GM19025 (cell line): ENCODE measurements around the gene SMIM41.

Experiments used
- ATAC-seq: cut with Tn5 transposase; IDR thresholded peaks from one replicate; pipeline ENCODE4 v1.9.1; 2021; ENCODE audit warnings: mild to moderate bottlenecking, low read depth, moderate library complexity; ENCODE audit not compliant: unreplicated experiment

The SMIM41 gene

DNA sequence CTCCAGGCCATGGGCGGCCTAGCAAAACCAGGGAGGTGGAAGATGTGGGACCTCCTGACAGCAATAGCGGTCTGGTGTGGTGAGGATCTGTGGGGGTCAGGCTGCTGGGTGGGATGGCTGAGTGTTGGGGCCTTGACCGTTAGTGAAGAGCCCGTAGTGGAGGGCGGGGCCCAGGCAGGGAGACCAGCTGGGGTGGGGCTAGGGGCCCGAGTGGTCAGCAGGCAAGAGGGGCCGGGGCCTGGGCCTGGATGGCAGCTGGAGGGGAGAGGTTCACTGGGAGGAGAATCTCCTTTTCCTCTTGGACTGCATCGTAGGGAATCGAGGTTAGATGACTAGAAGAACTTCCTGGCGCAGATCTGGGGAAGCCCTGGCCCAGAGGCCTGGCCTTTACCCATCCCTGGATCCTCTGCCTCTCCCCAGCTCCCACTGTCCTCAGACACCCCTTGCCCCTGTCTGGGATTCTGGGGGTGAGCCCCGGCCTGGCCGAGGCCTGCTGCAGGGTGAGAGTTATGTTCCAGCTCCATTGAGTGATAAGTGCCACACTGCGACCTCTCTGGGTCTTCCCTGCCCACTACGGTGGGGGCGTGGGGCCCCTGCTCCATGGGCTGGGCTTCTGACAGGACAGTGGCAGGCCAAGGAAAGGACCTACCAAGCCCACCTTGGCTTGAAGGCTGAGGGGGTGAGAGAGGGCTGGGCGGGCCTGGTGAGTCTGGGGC lies 65.2 kb downstream of the SMIM41 start:
- no peak for ATAC-seq

DNA sequence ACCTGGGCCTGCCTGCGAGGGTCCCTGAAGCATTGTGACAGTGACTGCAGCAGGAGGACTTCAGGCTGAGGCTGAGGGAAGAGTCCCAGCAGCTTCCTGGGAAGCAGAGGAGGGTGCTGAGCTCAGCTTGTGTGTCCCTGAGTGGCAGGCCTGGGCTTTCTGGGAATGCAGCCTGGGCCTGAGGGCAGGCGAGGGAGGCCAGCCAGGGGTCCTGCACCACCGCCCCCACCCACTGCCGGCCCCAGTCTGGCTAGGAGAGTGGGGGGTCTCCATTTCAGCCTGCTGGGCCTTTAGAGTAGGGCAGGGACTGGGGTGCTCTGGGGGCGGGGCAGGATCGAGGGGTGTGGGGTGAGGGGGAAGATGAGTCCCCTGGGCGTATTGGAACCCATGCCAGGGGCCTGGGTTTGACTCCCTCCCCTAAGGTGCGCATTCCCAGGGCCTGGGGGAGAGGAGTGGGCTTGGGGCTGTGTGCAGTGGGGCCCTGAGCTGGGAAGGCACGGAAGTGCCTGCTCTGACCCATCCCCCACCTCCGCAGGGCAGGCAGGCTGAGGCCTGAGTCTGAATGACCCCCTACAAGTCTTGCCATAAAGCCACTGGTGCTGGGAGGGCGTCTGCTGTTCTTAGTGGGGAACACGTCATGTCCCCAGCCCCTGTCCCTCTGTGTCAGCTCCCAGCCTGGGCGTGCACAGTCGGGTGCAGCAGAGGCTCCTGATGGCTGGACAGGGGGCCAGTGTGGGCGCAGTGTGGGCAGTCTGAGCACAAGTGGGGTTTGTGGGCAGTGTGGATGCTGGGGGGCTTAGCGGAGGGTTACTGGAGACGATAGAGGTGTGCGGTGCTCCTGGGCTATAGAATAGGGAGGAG lies 66.0 kb downstream of the SMIM41 start:
- ATAC-seq, result no peak

DNA sequence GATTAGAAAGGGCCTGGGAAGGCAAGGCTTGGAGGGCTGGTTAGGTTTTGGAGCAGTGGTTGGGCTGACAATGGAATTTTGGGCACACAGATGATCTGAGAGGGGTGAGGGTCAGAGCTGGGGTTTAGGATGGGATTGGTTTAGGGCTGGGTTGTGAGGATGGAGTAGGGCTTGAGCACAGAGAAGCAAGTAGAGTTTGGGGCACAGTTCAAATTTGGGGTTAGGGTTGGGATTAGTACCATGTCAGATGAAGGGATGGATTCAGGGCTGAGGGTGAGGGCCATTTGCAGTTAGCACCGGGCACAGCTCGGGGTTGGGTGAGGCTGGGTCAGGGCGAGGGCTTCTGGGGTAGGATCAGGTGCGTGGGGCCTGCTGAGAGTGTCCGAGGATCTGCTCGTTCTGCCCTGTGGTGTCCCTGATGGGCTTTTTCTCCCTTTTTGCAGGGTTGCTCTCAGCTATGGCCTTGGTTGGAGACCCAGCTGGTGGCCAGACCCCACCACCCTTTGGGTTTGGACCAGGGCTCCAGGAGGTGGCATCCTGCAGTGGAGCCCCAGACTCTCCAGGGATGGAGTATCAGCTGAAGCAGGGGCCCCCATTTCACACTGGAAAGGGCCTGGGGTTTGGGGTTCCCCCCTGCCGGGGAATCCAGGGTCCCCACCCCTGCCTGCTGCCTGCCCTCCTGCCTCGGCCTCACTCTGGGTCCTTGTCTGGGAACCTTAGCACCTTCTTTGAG lies 66.8 kb downstream of the SMIM41 start:
- no peak for ATAC-seq

DNA sequence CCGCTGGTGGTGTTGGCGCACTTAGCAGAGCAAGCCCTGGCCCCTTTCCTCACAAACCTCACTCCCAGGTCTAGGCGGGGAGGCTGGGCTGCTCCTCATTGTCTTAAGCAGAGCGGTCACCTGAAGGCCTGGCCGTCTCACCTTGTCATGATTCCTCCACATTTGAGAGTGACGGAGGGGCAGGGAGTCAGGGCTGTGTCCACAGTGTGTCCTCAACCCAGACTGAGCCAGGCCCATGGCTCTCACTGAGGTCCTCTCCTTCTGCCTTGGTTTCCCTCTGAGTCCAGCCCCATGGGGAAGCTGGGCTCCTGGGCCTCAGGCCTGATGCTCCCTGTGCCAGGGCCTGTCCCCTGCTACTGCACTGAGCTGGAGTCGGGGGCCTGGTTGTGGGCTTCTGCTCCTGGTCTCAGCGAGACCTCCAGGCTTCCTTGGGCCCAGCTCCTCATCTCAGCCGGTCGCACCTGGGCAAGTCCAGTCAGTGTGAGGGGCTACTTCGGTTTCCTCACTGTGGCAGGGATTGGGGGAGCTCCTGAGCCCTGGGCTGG lies 67.4 kb downstream of the SMIM41 start:
- no peak for ATAC-seq

DNA sequence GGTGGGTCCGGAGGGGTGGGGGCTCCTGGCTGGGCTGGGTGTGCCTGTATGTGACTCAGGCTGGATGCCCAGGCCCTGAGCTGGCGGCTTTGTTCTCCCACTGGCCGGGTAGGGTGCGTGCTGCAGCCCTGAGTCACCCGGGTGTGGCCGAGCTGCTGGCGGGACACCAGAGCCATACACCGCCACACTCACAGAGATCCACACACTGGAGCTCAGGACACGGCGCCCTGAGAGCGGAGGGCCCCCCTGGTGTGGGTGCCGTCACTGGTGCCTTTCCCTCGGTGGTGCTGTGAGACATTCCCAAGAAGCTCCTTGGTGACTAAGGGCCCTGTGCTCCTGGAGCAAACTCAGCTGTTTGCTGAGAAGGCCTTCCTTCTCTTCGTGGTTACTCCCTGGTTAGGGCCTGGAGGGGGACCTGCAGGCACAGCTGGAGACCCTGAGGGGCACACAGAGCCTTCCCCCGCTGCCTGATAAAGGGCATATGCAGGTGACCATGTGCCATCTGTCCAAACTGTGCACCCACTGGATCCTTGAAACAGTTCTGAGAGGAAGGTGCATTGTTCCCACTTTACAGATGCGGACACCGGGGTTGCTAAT lies 68.0 kb downstream of the SMIM41 start:
- ATAC-seq, result no peak

DNA sequence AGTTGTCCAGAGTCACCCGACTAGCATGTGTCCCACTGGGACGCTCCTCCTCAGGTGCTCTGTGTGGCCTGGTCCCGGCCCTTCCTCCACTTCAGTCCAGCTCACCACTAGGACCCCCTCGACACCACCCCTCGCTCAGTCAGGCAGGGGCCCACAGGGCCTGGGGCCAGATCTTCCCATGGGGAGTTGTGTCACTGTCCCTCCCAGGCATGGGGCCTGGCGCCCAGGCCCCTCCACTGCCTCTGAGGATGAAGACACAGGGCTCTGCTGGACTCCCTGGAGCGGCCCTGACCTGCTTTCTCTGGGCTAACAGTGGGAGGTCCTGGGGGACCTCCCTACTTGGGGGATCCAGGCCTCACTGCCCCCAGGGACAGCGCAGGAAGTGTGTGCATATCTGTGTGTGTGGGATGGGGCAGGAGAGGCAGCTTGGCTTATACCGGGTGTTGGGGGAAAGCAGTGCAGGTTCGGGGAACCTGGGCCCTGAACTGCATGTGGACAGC lies 68.5 kb downstream of the SMIM41 start:
- ATAC-seq, result no peak

DNA sequence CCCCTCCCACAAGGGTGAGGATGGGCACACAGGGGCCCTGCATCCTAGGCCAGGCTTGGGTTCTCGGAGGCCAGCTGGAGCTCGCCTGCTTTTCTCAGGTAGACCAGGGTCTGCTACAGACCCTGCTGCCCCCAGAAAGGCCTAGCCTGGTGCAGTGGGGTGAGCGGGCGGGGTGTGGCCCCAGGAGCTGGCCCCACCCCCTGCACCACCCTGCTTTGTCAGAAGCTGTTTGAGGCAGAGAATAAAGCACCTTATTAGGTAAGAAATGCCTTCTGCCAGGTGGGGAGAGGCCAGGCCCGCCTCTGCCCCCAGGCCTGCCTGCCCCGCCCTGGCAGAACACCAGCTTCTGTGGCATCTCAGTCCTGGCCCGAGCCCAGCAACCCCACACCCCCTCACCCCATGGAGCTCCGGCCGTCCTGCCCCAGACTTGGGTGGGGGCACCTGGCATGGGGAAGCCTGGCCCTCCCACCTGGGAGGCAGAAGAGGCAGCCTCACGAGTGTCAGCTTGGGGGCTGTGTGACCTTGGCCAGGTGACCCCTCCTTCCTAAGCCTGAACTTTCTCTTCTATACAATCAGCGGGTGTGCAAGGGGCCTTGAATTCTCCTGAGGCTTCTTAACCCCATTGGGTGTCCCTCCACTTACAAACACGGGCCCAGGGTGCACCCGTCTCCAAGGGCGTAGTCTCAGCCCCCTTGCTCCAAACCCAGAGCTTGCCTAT lies 69.1 kb downstream of the SMIM41 start:
- ATAC-seq, result no peak

DNA sequence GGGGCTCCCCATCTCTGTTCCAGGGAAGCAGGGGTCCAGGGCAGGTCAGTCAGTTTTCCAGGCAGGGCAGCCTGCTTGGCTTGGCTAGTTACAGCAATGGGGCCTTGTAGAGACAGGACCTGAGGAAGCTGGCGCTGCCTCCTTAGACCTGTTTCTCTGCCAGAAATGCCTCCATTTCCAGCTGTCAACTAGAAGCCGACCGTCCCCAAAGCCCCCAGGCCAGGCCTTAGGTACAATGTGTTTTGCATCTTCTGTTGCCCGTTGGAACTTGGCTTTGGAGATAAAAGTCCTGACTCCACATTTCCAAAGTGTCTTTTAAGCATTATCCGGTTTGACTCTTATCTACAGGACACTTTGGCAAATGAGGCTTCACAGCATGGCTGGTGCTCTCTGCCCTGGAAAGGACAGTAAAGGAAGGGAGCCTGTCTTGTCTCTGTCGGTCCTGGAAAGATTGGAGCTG lies 69.7 kb downstream of the SMIM41 start:
- ATAC-seq, result no peak

DNA sequence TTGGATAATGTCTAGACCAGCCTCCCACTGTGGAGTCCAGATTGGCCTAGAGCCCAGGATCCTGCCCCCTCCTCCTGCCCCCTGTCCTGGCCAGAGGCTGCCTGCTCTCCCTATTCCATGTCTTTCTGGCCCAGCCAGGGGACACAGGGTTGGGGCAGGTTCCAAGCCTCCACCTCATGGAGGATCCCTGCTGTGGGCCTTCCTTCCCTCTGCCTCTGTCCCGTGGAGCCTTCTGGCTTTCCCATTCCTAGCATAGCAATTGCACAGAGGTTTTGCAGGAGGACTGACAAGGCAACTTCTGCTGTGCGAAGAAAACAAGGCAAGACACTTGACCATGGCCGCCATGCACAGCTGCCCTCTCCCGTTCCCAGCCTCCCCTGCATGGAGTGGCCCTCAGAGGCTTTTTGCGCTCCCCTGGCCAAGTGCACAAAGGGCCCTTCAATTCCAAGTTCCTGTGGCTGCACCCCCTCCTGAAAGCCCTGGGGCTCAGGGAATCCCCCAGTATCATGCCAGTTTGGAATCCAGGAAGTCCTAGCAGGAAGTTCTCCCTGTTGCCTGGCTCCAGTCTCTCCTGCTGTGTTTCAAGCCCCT lies 70.2 kb downstream of the SMIM41 start:
- no peak for ATAC-seq

DNA sequence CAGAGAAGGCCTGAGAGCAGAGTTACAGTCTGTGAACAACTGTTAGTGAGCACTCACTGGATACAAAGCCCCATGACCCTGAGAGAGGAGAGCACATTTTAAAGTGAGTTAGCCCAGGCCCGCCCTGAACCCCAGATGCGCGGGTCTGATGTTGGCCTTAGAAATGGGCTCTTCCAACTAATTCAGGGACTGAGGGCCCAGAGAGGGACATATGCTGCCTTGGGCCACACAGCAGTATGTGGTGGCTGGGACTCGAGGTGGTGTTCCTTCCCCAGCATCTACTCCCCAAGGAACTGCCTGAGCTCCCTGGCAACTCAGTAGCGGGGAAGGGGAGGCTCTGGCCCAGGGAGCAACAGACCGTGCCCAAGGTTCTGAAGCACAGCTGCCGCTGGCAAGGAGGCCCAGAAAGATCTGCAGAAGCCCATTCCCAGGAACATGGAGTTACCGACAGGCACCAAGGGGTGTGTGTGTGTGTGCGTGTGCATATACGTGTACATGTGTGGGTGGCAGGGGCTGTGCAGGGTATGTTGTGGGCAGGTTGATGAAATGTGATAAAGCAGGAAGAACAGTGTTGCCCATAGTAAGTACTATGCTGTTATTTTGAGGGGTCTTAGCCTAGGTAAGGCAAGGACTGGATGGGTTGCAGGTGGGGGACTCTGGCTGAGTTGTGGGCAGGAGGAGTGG lies 71.8 kb downstream of the SMIM41 start:
- no peak for ATAC-seq

DNA sequence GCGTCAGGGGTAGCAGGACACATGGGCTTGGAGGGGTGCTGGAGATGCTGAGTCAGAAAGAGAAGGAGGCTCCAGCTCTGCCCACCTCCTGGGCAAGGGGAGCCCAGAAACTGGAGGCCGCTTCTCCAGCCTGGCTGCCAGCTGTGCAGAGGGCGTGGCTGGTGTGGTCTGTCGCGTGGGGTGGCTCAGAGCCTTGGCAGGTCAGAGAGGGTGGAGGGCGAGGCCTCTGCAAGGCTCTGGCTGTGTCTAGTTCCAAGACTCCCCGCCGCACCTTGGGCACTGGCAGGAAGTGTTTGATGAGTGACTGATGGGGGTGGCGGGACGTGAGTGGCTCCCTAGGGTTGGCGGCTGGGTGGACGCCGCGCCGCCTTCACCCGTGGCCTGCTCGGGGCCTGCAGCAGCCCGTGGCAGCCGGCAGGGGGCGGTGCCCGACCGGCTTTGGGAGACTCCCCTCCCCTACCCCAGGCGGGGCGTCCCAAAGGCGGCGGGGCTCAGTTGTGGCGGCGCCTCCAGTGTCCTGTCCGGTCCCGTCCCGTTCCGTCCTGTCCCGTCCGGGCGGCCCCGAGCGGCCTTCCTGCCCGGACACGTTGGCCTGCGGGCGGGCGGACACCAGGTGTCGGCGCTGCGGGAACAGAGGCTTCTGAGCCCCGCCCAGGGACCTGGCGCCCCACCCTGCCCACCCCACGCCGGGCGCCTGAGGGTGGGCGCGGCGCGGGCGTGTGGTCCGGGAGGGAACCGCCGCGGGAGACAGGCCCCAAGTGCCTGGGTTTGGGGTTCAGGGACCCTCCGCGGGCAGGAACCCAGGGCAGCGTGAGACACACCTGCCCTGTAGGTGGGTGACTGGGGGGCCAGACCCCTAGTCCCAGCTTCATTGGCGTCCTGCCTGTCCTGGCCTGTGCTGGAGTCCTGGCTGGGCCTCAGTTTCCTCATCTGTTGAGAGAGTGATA lies 72.6 kb downstream of the SMIM41 start:
- ATAC-seq, result no peak

DNA sequence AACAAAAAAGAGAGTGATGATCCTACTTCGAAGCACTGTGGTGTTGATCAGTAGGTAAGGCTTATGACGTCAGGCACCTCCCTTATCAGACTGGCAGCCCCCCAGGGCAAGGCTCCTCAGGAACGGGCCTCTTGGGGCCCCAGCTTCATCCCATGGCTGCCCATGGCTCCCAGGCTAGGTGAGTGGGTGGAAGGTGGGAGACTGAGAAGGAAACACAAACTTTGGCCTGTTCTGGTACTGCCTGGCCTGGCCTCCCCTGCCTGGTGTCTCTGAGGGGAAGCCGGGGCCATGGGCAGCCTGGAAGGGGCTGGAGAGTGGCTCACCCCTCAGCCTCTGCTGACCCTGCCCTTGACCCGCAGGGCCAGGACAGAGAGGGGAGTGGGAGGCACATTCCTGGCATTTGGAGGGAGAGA lies 73.4 kb downstream of the SMIM41 start:
- ATAC-seq, result no peak

DNA sequence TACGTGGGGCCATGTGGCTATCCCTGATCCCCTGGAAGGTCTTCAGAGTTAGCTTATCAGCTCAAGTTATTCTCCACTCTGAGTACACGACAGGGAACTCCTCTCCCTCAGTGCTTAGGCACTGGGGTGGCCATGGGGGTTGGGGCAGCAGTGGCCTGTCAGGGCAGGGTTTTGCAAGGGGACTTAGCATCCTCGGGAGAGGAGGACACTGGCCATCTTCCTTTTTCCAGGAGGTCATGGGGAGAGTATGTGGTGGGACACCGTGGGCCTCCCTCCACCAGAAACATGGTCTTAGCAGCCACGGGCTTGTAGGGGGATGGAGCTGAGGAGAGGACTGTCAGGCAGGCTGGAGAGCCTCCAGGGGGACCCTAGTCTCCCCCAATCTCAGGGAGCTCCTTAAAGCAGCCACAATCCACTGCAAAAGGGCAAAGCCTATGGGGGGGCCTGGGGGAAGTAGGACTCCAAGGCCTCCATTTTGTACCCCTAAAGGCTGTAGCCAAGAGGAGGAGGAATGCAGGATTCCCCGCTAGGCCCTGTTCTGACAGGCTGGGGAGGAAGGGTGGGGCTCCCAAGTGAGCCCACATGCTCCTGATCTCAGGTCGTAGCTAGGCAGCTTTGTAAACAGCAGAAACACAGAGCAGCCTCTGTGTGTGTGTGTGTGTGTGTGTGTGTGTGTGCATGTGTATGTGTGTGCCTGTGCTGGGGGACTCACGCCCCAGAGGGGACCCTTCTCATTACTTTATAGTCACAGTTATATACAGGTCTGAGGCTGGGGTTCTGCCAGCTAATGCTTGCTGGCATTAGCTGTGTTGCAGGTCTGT lies 75.8 kb downstream of the SMIM41 start:
- ATAC-seq, result no peak

DNA sequence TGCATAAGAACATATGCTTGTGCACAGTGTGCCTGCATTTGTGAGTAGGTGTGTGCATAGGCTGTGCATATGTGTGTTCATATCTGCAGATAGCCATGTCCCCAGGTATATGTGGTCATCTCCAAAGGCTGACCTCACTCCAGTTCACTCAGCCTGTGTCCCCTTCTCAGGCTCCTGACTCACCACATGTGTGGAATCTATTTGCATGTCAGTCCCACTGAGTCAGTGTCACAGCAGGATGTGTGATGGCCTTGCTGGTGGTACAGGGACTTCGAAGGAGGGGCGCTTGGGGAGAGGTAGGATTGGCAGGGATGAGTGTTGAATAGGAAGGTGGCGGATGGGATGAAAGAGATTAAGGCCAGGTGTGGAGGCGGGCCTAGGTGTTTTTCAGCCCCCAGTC lies 76.8 kb downstream of the SMIM41 start:
- no peak for ATAC-seq

DNA sequence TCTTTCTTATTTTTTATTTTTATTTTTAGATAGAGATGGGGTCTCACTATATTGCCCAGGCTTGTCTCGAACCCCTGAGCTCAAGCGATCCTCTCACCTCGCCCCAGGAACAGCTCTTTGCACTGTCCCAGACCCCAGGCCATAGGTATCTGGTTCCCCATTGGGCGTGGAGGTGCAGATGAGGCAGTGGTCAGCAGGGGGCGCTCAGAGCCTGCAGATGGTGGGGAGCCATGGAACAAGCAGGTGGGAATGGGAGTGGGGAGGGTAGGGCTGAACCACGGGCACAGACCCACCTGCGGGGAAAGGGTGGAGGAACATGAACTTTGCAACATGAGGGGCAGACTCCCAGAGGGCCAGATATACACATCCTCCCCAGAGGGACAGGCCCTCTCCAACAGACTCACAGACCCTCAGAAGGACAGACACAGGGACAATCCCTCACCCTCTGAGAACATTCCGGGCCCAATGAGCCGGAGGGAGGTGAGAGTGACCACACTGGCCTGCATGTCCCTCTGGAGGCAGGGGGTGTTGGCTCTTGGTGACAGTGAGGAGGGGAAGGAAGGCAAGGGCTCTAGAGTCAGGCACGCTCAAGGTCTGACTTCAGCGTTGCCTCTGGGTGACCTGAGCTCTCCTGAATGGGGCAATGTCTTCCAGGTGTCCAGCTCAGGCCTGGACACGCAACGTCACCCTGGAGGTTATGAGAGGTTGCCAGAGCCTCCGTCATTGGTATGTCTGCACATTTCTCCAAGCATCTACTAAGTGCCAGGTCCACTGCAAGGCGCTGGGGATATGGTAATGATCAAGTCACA lies 77.5 kb downstream of the SMIM41 start:
- no peak for ATAC-seq

DNA sequence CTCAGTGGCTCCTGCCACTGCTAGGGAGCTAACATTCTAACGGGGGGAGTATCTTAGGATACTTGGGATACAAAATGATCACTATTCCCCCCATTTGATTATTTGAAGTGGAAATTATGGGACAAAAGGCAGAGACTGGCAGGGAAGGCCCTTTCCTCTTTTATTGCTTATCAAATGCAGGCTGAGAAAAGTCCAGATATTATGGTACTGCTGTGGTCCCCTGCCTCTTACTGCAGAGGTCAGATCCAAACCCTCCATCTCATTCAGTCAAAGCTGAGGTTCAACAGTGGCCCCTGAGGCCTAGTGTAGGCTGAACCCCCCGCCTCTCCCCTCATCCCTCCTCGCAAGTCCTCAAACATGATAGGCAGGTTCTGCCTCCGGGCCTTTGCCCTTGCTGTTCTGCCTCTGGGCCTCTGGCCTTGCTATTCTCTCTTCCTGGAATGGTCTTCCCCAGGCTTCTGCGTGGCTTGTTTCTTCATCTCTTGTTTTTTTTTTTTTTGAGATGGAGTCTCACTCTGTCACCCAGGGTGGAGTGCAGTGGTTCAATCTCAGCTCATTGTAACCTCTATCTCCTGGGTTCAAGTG lies 78.2 kb downstream of the SMIM41 start:
- ATAC-seq, result no peak
